Epidermal melanocyte (primary cell): ENCODE measurements around the gene BRD3.
A peak's percentile ranks its signal among the peaks of the same experiment; 100 is the strongest.
"Not testable (repeated sequence)": the region's sequence is repeated elsewhere in the genome, so short reads cannot be mapped to it uniquely, and the experiment has no call there.

Source experiments
- DNase-seq: peaks from one replicate; pipeline ENCODE4 v3.0.0; 2011; ENCODE audit warnings: low spot score; ENCODE audit not compliant: insufficient read length

Gene BRD3

DNA sequence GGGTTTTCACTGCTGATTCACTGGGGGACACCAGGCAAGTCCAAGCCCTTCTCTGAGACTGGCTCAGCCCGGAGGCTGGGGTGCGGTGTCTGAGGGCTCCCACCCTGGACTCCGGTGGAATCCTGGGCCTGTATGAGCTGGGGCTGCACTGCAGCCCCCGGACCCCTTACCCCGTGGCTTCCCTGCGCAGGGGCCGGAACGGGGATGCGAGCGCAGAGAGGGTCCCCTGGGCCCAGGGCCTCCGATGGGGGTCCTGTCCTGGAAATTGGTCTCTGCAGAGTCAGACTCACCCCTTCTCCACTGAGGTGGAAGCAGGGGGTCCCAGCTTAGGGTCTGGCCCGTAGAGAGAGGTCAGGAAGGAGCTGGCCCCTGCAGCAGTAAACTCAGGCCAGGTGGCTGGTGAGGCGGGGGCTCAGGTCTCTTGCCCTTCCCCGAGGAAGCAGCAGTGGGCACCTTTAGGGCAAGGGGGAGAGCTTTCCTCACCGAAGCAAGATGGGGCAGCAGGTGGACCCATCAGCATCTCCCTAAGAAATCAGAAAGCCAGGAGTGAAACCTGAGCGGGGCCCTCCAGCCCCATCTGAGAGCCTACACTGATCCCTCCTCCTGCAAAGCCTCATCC is 74.1 kb downstream of the BRD3 start:
- no peak for DNase-seq

DNA sequence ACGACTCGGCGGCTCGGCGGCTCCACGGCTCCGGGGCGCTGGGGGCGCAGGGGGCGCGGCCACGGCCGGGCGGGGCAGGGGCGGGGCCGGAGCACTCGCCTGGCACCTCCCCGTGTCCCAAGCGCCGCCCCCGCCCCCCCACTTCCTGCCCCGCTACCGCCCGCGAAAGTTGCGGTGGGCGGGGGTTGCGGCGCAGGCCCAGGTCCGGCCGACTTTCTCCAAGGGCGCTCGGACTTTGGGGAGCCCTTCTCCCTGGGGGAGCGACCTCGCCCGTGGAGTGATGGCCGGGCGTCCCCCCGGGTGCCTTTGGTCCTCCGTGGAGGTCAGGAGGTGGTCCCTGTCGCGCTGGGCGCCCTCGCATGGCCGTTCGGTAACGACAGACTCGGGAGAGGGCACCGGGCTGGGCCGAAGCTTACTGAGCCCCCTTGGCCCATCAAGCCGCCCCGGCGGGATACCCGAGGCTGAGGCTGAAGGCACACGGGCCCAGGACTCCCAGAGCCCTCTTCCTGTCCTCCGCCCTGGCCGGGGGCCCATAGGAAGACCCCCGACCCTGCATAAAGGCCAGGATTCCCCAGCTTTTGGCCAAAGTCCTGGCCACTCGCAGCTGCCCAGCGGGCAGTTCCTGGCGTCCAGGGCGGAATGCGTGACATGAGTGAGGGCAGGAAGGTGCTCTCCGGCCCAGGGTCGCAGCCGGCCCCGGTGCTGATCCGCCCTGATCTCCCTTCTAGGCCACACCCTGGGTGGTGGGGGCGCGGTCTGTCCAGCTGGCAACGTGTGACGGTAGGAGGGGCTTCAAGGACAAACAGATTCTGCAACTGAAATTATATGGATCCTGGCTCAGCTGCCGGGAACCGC is 74.8 kb downstream of the BRD3 start:
- DNase-seq = peak; percentile 73

DNA sequence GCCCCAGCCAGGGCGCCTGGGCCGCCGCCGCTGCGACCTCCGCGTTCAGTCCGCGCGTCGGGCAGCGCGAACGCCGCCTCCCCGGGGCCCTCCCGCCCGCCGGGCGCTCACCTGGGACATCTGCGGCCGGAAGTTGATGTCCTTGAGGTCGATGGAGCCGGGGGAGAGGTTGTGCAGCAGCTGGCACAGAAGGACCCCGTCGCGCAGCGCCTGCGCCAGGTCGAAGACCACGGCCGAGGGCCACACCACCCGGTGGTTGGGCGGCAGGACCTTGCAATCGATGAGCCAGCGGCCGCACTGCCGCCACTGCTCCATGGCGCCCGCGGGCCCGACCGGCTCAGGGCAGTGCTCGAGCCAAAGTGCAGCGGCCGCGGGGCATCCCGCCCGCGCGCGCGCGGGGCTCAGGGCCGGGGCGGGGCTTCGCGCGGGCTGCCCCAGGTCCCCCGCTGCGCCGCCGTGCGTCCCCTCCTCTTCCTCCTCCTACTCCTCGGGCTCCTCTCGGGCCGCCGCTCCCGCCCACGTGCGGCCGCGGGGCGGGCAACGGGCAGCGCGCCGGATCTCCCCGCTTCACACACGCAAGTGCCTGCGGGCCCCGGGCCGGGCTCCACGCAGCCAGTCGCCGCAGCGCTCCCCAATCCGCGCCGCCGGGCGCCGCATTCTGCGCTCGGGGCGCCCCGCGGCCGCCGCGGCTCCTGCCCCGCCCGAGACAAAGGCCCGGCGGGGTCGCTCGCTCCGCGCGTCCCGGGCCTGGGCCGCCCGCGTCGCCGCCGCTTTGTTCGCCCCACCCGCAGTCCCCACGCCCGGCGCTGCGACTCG is 75.7 kb downstream of the BRD3 start, which contains the start of gene VAV2:
Gene VAV2, minus strand, starts transcription at position 361 of the 816 bp plus-strand sequence. Its CDS starts 46 bp downstream, at position 315.
- no peak for DNase-seq

DNA sequence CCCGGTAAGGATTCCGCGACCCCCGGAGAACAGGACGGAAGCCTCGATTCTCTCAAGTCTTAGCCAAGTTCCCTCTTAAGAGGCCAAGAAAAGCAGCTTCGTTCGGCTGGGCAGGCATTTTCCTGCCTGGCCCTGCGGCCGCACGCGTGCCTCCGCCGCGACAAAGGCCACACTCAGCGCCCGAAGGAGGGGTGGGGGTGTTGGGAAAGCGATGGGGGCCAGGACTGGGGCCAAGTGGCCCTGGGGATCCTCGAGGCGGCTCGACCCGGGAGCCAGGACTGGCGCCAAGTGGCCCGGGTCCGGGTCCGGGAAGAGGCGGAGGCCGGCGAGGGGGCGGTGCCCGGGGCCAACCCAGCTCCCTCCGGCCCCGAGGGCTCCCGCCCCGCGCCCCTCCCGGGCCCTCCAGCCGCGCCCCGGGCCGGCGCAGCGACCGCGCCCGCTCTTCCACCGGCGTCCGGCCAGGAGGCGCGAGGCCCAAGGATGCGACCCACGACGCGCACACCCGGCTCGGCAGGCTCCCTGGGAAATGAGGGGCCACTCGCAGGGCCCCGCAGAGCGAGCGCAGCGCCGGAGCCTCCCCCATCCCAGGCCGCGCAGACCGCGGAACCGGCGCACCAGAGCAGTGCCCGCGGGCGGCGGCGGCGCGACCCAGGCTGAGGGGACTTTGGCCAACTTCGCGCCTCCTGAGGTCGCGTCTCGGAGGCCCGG is 76.5 kb downstream of the BRD3 start:
- no peak for DNase-seq

DNA sequence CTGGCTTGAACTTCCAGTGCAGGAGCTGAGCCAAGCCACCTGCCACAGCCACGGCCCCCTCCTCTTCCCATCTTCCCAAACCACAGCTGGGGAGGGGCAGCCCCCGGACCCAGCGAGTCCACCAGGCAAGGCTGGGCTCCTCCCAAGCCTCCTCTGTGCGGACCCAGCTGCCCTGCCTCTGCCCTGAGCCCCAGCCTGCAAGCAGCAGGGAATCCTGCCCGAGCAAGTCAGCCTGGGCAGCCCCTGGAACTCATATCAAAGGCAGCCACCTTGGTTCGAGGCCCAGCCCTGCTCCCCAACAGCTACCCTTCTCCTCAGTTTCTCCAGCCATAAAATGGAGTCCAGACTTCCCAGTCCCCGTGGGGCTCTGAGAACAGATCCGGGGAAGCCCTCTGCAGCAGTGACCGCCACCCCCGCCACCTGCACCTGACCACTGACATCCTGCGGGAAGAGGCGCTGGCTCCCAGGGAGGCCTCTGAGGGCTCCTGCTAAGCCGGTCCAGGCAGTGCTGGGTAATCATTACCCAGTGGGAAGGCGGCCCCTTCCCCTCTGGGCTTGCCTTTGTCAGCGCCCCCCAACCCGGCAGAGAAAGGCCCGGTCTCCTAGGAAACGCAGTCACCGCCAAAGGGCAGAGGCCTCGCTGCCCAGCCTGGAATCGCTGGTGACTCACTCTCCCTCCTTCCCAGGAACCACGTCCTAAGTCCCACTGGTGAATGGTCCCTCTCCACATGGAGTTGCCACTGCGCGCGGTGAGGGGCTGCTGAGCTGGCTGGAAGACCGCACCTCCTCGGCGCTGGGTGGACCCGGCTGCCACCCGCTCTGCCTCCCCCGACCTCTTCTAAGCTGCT is 77.2 kb downstream of the BRD3 start:
- DNase-seq = no peak

DNA sequence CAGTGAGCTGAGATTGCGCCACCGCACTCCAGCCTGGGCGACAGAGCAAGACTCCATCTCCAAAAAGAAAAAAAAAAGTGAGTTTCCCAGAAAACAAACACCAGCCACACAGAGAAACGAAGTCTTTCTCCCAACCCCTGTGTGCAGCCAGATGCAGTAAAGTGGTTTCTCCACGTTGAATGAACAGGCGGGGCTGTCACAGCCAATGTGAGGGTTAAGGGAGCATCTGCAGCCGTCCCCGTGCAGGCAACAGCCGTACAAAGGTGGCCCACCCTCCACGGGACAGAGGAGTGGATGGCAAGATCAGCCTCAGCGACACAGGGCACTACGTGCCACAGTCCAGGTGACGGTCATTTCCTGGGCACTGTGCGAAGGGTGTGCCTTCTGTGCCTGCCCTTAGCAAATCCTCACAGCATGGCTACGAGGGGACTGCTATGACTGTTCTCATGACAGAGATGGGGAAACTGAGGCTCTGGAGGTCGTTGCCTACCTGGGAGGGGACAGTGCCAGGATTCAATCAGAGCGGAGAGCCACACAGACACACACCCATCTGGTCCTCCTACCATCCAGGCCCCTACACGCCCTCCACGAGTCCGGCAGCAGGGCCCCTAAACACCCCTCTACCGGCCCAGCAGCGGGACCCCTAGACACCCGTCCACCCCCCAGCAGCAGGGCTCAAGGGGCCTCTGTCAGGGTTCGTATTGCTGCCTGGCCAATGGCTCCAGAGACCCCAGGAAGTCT is 78.0 kb downstream of the BRD3 start:
- no peak for DNase-seq

DNA sequence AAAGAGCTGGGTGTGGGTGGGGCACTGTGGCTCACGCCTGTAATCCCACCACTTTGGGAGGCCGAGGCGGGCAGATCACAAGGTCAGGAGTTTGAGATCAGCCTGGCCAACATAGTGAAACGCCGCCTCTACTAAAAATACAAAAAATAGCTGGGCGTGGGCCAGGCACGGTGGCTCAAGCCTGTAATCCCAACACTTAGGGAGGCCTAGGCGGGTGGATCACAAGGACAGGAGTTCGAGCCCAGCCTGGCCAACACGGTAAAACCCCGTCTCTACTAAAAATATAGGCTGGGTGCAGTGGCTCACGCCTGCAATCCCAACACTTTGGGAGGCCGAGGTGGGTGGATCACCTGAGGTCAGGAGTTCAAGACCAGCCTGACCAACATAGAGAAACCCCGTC is 79.1 kb downstream of the BRD3 start:
- not testable (repeated sequence) for DNase-seq

DNA sequence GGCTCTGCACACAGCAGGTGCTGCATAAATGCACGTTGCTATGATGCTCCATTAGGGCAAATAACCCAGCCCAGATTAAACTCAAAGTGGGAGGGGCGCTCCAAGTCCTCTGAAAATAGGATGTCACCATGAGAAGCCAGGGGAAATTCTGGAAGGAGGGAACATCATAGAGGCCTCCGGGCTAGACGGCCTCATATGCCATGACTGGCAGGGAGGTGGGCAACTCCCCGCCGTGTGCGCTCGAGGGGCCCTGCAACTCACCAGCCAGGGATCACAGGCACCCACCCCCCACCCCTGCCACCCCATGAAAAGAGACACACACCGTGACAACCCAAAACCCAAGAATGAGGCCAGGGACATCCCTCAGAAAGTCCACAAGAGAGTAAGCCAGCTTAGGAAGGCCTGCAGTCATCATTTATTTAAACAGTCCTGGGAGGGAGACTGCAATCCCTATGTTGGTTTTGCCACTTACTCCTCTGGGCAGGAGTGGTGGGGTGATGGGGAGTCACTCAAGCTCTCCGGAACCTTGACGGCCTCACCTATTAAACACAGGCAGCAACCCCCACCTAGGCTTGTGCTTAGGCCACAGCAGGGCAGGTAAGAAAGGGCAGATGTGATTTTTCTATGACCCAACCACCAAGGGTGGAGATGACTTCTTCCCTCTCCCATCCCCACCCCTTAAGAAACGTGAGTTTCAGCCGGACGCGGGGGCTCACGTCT is 79.7 kb downstream of the BRD3 start:
- DNase-seq = no peak

DNA sequence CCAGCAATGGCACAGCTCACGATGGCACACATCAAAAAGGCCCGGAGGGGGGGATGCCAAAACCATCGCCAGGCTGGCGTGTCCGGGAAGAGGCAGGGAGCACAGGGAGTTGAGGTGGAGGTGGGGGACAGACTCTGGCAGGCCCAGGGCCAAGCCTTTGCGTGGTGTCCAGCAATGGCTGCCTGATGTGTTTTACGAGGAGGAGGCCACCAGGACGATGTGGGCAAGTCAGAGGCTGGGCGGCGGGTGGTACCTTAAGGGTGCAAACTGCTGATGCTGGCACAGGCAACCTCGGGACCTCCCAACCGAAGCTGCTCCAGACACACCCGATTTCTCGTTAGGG is 80.4 kb downstream of the BRD3 start:
- DNase-seq = no peak

DNA sequence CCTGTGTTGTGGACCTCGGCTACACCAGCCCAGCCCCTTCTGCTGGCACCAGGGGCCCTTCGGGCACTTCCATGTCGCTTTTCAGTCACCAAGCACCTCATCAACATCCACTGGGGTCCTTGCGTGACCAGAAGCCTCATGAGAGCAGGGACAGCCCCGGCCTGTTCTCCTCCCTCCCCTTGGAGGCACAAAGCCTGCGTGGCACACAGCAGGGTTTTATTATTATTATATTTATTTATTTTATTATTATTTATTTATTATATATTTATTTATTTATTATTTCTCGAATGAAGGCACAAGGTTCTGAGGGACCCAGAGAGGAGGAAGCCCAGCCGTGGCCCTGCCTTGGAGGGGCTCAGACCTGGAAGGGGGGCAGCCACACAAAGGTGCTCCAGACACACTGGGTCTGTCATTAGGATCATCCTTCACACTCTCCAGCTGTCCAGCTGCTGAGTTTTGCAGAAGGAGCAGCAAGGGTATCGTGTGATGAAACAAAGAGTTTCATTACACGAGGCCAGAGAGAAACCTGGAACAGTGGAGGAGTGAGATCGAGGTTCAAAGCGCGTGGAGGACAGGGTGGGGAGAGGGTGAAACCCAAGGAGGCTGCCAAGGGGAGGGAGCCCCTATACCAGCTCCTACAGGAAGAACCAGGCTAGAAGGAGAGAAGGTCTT is 80.9 kb downstream of the BRD3 start:
- no peak for DNase-seq

DNA sequence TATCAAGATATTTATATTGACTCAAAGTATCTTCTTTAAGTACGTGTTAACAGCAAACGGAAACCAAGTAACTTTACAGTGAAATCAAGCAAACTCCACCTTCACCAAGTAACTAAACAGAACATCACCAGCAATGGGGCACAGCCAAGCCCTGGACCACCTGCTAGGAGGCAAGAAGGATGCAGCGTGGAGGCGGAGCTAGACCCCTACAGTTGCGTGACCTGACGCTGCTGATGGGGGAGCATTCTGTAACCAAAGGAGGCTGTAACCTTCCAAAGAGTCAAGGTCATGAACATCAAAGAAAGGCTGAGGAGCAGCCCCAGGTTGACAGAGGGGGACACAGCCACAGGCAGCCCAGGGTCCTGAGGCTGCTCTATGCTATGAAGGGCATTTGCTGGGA is 81.8 kb downstream of the BRD3 start:
- no peak for DNase-seq

DNA sequence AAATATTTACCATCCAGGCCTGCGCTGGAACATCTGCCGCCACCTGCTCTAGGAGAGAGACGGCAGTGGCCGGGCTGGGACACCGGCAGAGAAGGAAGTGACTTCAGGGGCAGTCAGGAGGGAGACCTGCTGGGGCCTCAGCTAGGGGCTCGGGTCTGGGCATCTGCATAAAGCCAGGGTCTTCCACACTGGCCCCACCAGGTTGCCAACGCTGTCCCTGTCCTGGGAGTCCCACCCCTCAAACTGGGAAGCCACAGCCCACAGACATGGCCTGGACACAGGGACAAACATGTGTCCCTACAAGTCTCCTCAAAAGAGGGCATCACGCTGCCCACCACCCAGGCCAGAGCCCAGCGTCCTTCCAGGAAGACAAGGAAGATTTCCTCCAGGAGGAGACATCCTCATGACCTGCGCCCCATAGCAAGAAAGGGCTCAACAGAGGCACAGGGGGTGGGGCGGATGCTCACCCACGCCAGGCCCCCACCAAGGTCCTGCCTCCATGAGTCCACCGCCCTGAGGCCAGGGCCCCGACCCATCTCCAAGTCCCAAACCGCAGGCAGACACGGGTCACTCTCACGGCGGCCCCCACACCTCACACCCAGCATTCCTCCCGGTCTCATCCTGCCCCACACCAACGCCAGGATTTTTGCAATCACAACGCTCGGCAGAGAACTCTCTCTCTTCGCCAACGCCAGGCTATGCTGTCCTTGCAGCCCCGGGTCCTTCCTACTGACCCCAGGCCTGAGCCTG is 84.7 kb downstream of the BRD3 start:
- no peak for DNase-seq

DNA sequence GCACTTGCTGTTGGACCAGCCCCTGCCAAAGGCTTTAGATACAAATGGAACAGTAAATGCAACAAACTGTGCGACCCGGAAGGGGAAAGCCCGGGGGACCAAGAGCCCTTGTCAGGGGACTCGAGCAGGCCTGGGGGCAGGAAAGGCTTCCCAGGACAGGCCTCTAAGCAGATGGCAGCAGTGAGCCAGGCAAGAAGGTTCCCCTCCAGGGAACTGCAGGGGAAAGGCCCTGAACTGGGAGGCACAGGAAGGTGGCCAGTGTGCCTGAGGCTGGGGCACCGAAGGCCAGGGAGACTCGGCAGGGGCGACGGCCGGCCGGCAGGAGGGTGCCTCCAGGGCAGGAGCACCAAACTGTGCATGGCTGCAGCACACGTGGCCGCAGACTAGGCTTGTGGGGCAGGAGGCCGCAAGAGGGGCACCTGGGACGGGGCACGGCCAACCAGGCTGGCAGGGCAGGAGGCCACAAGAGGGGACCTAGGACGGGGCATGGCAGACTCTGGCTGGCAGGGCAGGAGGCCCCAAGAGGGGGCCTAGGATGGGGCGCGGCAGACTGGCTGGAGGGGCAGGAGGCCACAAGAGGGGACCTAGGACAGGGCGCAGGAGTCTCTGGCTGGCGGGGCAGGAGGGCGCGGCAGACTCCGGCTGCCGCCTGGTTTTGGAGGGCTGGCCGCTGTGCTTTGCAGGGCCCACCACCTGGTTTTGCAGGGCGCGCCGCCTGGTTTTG is 85.7 kb downstream of the BRD3 start:
- DNase-seq = no peak

DNA sequence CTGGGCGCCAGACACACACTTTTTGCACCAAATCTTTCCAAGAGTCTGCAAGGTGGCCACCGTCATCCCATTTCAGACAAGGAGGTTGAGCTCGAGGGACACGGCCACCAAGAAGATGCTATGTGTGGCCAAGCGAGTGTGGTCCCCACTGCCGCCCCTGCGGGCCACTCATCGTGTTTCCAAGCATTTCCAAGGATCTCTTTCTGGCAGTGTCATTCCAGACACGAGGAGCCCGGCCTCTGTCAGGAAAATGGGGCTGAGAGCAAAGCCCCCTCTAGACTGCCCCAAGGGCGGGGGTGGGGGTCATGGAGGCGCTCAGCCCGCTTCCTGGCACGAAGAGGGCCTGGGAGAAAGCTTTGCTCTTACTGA is 86.3 kb downstream of the BRD3 start:
- no peak for DNase-seq

DNA sequence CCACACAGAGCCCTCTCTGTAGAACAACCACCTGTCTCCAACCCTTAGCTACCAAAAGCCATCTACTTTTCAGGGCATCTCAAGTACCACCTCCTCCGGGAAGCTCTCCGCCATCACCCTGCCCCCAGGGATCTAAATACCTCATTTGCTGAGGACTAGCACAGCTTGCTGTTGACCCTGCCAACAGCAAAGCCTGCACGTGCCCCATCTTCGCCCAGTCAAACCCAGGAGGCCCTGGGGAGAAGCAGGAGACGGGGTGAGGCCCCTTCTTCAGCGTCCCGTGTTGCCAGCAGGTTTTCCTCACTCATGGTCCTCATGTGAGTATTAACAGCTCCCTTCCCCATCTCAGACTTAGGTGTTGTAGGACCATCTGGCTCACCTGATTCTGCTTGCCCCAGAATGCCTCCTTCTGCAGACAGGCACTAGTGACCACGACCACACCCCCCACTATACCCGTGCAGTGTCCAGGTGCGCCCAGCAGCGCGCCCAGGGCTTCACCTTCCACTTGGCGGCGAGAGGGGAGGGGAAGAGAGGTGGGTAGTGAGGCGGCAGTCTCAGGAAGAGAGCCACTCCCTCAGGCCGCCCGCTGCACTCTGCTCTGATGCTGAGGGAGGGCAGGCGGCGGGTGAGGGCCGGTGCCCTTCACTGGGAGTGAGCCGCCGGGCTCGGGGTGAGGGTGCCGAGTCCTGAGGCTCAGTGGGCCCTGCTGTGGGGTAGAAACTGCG is 86.8 kb downstream of the BRD3 start:
- no peak for DNase-seq
